Transverse colon (tissue), 3 donors: ENCODE data around the gene GLUL.

ENCODE experiments used
- POLR2A ChIP-seq: fragments of 450-650 bp; IDR thresholded peaks from one replicate; pipeline ENCODE4 v1.6.1; 2016; ENCODE audit warnings: antibody characterized with exemption, mild to moderate bottlenecking, moderate library complexity
- TF ChIP-seq, protein P1 (sequence below), 5 experiments: fragments of 200-600 bp in 3 of 5; fragments of 450-650 bp in 2 of 5; sonication (generic) in 3 of 5; IDR thresholded peaks; 1 replicate in 2 of 5; 2 replicates in 3 of 5; pipeline ENCODE4 v1.5.1; 2016 to 2017; ENCODE audit warnings: antibody characterized with exemption in 5 of 5, inconsistent platforms in 3 of 5, mild to moderate bottlenecking in 2 of 5, moderate library complexity in 1 of 5

DNA sequence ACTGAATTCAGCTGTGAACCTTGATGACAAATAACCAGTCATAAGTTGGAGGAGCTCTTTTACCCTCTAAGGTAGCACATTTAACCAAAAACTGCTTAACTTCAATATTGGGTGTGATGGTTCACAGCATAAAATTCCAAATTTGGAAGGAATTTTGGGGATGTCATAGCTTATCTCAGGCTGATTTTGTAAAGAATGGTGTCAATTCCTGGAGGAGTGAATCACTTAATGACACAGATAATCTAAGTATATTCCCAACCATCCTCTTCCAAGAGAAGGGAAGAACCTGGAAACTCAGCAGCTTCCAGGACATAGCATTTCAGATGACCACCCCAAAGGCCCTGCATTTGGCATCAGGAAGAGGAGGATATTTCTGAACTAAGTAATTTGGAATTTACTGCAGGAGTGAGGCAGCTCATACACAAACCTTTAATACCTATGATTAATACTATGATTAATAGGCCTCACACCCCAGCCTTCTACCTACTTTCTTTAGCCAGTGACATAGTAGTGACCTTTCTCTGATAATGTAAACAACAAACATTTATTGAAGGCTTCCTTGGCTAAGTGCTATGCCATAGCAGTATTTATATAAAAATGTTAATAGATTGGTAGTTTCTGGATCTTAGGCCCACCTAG is 14.5 kb downstream of the GLUL start:
- TF ChIP-seq, protein P1, sequence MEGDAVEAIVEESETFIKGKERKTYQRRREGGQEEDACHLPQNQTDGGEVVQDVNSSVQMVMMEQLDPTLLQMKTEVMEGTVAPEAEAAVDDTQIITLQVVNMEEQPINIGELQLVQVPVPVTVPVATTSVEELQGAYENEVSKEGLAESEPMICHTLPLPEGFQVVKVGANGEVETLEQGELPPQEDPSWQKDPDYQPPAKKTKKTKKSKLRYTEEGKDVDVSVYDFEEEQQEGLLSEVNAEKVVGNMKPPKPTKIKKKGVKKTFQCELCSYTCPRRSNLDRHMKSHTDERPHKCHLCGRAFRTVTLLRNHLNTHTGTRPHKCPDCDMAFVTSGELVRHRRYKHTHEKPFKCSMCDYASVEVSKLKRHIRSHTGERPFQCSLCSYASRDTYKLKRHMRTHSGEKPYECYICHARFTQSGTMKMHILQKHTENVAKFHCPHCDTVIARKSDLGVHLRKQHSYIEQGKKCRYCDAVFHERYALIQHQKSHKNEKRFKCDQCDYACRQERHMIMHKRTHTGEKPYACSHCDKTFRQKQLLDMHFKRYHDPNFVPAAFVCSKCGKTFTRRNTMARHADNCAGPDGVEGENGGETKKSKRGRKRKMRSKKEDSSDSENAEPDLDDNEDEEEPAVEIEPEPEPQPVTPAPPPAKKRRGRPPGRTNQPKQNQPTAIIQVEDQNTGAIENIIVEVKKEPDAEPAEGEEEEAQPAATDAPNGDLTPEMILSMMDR (IDR thresholded peaks at IDR 0.05), result no peak
- no peak for TF ChIP-seq POLR2A
